Uterus (tissue), 4 donors: ENCODE results near the gene VAT1L. TPM values are rescaled to one million over a fixed set of nuclear protein-coding genes. Genes with fewer than 3 reads are reported as not detected.
"Not testable (repeated sequence)": the region's sequence is repeated elsewhere in the genome, so short reads cannot be mapped to it uniquely, and the experiment has no call there.

Experiments used
- DNase-seq, 2 donors: peaks; one replicate each; pipeline ENCODE4 v3.0.0-alpha.2; 2019 to 2020
- H3K27ac ChIP-seq, 2 donors: fragments of 200-600 bp; sonication (generic); 1 replicate in 1 of 2; 2 replicates in 1 of 2; pipeline ENCODE4 v1.5.1; 2016 to 2018
- H3K27me3 ChIP-seq, 2 donors: fragments of 200-600 bp; sonication (generic); one replicate each; pipeline ENCODE4 v1.5.1; 2018 to 2019; ENCODE audit warnings: control low read depth in 1 of 2
- H3K36me3 ChIP-seq, 2 donors: fragments of 200-600 bp; sonication (generic); one replicate each; pipeline ENCODE4 v1.5.1; 2019; ENCODE audit warnings: control low read depth in 1 of 2
- H3K4me1 ChIP-seq, 2 donors: fragments of 200-600 bp; sonication (generic); one replicate each; pipeline ENCODE4 v1.5.1; 2018 to 2019; ENCODE audit warnings: control low read depth in 1 of 2
- H3K4me3 ChIP-seq, 2 donors: fragments of 200-600 bp; sonication (generic); 1 replicate in 1 of 2; 2 replicates in 1 of 2; pipeline ENCODE4 v1.5.1; 2018 to 2019; ENCODE audit warnings: mild to moderate bottlenecking in 1 of 2
- H3K9me3 ChIP-seq, 2 donors: fragments of 200-600 bp; sonication (generic); one replicate each; pipeline ENCODE4 v1.5.1; 2019; ENCODE audit warnings: control low read depth in 1 of 2
- CTCF ChIP-seq, 4 experiments: fragments of 200-600 bp in 2 of 4; fragments of 450-650 bp in 2 of 4; sonication (generic) in 2 of 4; IDR thresholded peaks; one replicate each; pipeline ENCODE4 v1.5.1; 2016 to 2019; ENCODE audit warnings: antibody characterized with exemption in 4 of 4, mild to moderate bottlenecking in 2 of 4, moderate library complexity in 1 of 4
- POLR2A ChIP-seq, 2 donors: fragments of 450-650 bp; IDR thresholded peaks; one replicate each; pipeline ENCODE4 v1.6.1; 2016; ENCODE audit warnings: antibody characterized with exemption in 2 of 2, mild to moderate bottlenecking in 1 of 2, moderate library complexity in 1 of 2
- intact Hi-C: fragments of 100-400 bp; cut with DNase I; formaldehyde crosslinking; loops from one replicate; pipeline ENCODE4 v1.15.1; 2023; ENCODE audit warnings: low total_unique reads
- total RNA-seq, 4 donors: library from RNA; depleted of rRNA in 3 of 4; stranded (reverse); fragments of >200 nt in 3 of 4; gene quantifications; one replicate each; pipeline versions ENCODE4 v1.1.0 to v1.2.4, GENCODE V29; 2014 to 2023
- donor health status: DM: yes; HTN: yes; CAD: no.

VAT1L gene
- total RNA-seq, 4 donors from 2014 or later = 0.29 to 3.8 (median 1.7) TPM

- H3K4me1 ChIP-seq = no peaks in the 10 kb centered on the region
- TF ChIP-seq CTCF (IDR thresholded peaks at IDR 0.05) = no peak
- TF ChIP-seq POLR2A (IDR thresholded peaks at IDR 0.05) = no peak
- no peak overlapping the region for H3K4me3 ChIP-seq
- intact Hi-C loops = no loop called here
- H3K27me3 ChIP-seq = no peaks in the 10 kb centered on the region
- no peaks in the 10 kb centered on the region for H3K36me3 ChIP-seq
- H3K27ac ChIP-seq = no peak overlapping the region
- no peaks in the 10 kb centered on the region for H3K9me3 ChIP-seq
- DNase-seq = no peak
Measured at GRCh38 chr16:77945126-77945525, 156.8 kb downstream of the VAT1L start.

GRCh38 chr16:77946823-77947222, 158.5 kb downstream of the VAT1L start:
- intact Hi-C loops = no loop called here
- Histone ChIP-seq H3K36me3 (no peaks in the 10 kb centered on the region), H3K4me3 (no peak overlapping the region), H3K9me3 (no peaks in the 10 kb centered on the region), H3K27me3 (no peaks in the 10 kb centered on the region), H3K4me1 (no peaks in the 10 kb centered on the region), H3K27ac (no peak overlapping the region)
- no peak for DNase-seq
- TF ChIP-seq POLR2A (IDR thresholded peaks at IDR 0.05) (no peak), CTCF (IDR thresholded peaks at IDR 0.05) (no peak)

GRCh38 chr16:77947590-77947989, 159.2 kb downstream of the VAT1L start:
- H3K27ac ChIP-seq, H3K4me3 ChIP-seq, H3K4me1 ChIP-seq, H3K27me3 ChIP-seq, intact Hi-C loops, DNase-seq, H3K9me3 ChIP-seq, H3K36me3 ChIP-seq: not testable (repeated sequence)

- no peaks in the 10 kb centered on the region for H3K36me3 ChIP-seq
- H3K4me1 ChIP-seq = no peaks in the 10 kb centered on the region
- H3K27me3 ChIP-seq = no peaks in the 10 kb centered on the region
- DNase-seq = no peak
- intact Hi-C loops = no loop called here
- no peaks in the 10 kb centered on the region for H3K9me3 ChIP-seq
- TF ChIP-seq CTCF (IDR thresholded peaks at IDR 0.05) (no peak), POLR2A (IDR thresholded peaks at IDR 0.05) (no peak)
- H3K4me3 ChIP-seq = no peak overlapping the region
- H3K27ac ChIP-seq = no peak overlapping the region
Measured at GRCh38 chr16:77948835-77949234, 160.5 kb downstream of the VAT1L start.

GRCh38 chr16:77949445-77949844, 161.1 kb downstream of the VAT1L start:
- TF ChIP-seq CTCF (IDR thresholded peaks at IDR 0.05) (no peak), POLR2A (IDR thresholded peaks at IDR 0.05) (no peak)
- Histone ChIP-seq H3K4me3 (no peak overlapping the region), H3K36me3 (no peaks in the 10 kb centered on the region), H3K9me3 (no peaks in the 10 kb centered on the region), H3K27me3 (no peaks in the 10 kb centered on the region), H3K4me1 (no peaks in the 10 kb centered on the region), H3K27ac (no peak overlapping the region)
- intact Hi-C loops = no loop called here
- DNase-seq = no peak

GRCh38 chr16:77951788-77952187, 163.4 kb downstream of the VAT1L start:
- Histone ChIP-seq H3K4me1 (no peaks in the 10 kb centered on the region), H3K27ac (no peak overlapping the region), H3K9me3 (no peaks in the 10 kb centered on the region), H3K36me3 (no peaks in the 10 kb centered on the region), H3K27me3 (no peaks in the 10 kb centered on the region), H3K4me3 (no peak overlapping the region)
- intact Hi-C loops = no loop called here
- no peak for DNase-seq
- peak in 2 of 4 experiments; percentile 16 to 18 for TF ChIP-seq CTCF (IDR thresholded peaks at IDR 0.05)
- no peak for TF ChIP-seq POLR2A (IDR thresholded peaks at IDR 0.05)
